Measurements from ENCODE around the gene AMOTL2.

AMOTL2 gene

DNA sequence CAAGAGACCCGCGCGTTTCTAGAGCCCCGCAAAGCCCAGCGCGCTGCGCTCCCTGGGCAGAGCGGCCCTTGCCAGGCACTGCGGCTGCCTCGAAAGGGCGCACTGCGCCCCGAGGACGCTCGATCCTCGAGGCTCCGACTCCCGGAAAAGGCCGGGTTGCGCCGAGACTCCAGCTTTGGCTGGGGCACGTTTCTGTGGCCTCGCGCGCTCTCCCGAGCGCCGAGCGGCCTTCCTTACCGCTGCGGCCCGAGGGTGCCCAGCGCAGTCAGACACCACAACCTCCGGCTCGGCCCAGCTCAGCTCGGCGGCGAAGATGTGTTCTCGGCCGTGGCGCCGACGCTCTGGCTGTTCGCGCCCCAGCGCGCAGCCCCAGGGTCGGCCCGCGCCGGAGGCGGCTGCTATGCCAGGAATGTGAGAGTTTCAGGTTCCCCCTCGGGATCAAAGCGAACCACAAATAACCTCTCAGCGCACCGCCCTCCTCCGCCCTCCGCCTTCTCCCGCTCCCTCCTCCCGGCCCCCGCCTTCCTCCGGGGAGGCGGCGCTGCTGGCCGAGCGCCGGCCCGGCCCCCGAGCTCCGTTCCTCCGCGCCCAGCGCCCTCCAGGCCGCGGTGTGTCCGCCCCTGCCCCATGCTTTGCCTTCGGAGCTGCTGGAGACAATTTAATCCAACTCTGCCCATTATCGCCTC, at the start of gene AMOTL2:
TSS of gene AMOTL2 (minus strand) at position 343 of the 686 bp plus-strand sequence. CDS start 3,014 bp downstream, outside the sequence.
- no peak for DNase-seq (ENCODE audit: low read depth in 2 of 2)

DNA sequence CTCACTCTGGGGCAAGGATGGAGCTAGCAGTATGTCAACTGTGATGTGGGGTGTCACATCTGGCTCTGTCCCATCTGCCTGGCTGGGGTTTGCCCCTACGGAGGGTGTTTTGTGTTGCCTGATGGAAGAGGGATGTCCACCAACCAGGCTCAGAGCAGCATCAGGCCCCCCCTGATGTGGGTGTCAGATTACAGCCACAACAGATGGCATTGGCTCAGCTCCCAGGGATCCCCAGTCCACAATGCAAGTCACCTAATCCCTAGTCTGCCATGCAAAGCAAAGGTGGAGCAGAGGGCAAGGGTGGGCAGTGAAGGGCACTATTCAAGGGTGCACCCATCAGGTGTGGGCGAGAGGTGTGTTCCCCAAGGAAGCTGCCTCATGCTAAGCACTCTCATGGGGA, 48.9 kb upstream of the AMOTL2 start:
- no peak for DNase-seq (ENCODE audit: low read depth in 2 of 2)

DNA sequence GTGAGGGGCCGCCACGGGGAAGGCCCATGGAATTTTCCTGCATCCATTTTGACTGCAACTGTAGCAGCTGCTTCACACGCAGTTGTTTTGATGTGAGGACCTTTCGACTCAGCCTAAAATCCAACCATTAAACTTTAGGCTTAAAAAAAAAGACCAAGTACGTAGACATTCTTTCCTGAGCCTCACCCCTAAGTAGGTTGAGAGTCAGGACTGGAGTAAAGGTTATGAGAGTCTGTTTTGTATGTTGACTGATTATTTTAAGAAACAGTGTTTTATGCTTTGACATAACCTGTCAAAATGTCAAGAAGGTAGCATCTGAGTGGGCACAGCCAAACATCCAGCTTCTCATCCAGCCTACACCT, 45.7 kb upstream of the AMOTL2 start:
- DNase-seq (ENCODE audit: low read depth in 2 of 2): no peak

DNA sequence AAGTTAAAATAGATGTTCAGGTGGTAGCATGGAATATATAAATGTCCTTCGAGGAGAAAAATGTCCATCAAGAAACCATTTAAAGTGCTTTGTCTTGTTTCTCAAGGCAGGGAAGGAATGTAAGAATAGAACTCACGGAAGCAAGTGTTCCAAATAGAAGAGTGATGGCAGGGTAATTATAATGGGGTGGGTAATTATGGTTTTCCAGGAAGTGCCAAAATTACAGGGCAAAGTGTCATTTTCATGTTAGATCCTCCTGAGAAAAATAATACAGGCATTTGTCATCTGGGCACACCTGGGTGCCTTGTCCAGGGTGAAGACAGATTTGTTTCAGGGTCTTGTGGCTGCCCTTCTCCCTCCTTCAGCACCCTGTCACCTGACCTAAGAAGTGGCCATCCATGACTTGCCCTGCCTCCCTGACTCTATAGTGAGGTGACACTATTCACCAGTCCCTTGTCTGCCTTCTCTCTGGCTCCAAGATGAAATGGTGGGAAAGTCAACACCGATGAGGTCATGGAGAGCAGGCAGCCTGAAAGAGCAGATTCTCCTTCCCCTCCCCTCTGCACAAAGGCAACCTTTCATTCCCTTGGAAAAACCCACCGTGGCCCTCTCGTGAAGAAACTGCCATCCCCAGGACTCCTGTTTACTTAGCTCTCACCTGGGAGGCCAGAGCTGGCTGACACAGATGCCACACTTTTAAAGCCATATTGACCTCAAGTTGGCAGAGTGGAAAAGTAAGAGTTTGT, 45.1 kb upstream of the AMOTL2 start:
- DNase-seq (ENCODE audit: low read depth in 2 of 2): no peak

DNA sequence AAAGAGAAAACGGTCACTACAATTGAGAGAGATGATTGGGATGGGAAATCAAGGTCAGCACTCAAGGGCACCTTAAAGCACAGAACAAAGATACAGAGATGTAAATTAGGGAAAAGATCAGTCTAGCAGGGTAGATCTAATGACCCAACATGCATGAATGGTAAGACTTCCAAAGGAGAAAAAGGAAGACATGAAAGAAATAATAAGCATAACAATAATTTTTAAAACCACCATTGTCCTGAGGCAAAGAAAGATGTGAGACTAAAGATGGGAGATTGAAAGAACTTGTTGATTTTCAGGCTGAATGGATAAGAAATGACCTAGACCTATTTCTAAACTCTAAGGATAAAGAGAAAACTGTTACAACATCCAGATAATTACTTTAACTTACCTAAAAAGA, 34.8 kb upstream of the AMOTL2 start:
- no peak for DNase-seq (ENCODE audit: low read depth in 2 of 2)

DNA sequence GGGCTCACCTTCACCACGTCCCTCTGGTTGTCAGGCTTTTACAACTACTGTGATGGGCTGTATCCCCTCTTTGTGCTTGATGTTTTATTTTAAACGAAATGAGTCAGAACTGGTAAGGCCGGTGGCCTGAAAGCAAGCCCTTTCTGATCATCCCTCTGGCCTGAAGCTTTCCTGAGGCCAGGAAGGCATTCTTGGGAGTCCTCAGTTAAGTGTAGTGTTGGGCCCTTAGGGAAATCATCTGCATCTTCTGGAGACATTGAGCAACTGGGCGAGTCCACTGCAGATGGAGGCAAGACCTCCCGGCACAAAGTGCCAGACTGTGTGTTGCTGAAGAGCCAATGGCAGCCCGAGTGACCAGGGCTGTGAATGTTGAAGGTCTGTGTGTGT, 33.0 kb upstream of the AMOTL2 start:
- DNase-seq (ENCODE audit: low read depth in 2 of 2): no peak

DNA sequence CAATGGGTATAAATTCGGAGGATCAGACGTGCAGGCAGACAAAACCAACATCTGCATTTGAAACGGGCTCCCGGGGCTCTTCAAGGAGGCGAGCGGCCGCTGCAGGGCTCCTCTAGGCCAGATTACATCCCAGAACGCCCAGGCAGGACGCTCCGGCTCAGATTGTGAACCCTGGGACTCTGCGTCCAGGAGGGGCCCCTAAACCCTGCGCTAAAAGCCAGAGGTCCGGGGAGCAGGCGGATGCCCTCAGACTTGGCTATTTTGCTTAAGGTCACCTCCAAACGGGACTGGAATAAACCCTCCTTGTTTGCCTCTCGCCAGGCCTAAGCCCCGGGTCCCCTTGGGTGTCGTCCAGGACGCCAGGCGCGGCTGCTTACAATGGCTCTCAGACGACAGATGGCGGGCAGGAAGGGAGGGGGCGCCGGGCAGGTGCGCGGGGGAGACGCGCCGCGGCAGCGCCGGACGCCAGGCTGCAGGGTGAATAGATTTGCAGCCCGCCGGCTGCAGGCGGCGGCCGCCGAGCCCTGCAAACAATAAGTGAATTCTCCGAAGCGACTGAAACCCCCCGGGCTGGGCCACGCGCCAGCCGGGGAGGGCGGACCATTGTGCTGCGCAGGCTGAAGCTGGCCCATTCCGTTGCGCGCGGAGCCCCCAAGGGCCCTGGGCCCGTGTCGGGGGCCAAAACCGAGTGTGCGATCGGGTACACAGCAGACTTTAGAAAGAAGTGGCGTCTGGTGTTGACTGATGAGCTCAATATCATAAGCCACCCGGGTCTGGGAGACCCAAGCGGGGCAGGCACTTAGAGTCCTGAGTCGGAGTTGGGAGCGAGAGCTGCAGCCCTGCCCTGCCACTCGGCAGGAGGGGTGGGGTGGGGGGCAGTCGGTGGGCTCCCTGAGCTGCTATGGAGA, 32.3 kb upstream of the AMOTL2 start:
- no peak for DNase-seq (ENCODE audit: low read depth in 2 of 2)

DNA sequence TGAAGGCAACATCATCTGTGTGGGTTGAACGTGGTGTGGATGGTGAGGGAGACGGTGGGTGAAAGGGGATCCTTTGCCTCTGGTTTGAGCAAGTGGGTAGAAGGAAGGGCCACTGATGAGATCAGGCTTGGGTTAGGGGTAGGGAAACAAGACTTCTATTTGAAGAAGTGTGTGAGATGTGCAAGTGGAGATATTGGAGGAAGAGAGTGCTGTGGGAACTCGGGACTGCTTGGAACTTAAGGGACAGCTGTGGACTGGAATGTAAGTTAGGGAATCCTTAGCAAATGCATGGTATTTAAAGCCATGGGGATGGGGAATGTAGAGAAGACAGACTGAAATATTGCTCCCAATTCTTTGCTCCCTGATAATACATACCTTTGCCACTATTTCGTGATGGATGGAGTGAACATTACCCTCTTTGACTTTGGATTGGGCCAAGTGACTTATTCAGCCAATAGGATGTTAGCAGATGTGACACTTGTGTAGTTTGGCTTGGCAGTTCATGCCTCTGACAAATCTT, 30.2 kb upstream of the AMOTL2 start:
- DNase-seq (ENCODE audit: low read depth in 2 of 2): no peak

DNA sequence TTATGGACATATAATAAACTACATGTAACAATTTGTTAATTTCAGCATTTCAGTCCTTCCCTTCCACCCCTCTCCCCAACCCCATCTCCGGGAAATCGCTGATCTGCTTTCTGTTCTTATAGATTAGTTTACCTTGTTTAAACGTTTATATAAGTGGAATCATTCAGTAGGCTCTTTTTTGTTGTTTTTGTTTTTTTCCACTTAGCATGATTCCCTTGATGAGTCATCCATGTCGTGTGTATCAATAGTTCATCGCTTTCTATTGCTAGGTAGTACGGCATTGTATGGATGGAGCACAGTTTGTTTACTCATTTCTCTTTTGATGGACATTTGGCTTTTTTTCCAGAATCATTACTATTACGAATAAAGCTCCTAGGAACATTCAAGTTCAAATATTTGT, 23.5 kb upstream of the AMOTL2 start:
- DNase-seq (ENCODE audit: low read depth in 2 of 2): no peak

DNA sequence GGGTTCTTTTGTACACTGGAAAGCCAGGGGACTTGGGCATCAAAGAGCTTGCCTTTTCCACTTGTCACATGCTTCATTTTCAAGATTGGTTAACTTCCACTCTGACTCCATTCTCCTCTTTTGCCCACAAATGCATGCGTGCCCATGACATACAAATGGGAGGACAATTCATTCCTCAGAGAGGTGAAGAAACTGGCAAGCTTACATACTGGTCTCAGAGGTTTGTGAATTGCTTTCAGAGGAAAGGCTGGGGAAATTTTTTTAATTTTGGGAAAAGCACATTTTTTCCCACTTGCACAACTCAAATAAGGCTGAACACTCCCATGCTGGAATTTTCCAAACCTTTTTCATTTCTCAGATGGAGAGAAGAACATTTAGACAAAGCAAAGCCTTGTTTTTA, 20.9 kb upstream of the AMOTL2 start:
- DNase-seq (ENCODE audit: low read depth in 2 of 2): no peak

DNA sequence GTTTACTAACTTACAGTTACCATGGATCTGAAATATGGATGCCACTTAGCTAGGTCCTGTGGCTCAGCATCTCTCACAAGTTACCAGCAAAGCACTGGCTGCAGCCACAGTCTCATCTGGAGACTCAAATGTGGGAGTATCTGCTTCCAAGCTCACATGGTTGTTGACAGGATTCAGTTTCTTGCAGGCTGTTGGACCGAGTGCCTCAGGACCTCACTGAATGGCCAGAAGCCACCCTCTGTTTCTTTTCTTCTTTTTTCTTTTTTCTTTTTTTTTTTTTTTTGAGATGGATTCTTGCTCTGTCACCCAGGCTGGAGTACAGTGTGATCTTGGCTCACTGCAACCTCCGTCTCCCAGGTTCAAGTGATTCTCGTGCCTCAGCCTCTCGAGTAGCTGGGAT, 20.1 kb upstream of the AMOTL2 start:
- DNase-seq (ENCODE audit: low read depth in 2 of 2): no peak

DNA sequence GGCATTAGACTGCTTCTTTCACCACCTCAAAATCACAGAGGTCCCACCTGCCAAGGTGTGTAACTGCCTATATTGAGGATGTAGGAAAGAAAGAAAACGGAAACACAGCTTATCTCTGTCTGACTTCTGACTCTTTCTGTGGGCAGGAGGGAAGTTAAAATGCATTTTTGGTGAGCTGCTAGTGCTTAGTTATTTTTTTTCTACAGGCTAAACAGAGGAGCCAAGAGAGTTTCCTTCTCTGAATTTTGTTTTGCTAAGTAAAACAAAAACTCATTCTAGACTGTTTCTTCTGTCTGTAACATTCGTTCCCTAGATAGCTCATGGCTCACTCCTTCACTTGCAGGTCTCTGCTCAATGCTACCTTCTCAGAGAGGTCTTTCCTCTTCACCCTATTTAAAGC, 18.8 kb upstream of the AMOTL2 start:
- no peak for DNase-seq (ENCODE audit: low read depth in 2 of 2)

DNA sequence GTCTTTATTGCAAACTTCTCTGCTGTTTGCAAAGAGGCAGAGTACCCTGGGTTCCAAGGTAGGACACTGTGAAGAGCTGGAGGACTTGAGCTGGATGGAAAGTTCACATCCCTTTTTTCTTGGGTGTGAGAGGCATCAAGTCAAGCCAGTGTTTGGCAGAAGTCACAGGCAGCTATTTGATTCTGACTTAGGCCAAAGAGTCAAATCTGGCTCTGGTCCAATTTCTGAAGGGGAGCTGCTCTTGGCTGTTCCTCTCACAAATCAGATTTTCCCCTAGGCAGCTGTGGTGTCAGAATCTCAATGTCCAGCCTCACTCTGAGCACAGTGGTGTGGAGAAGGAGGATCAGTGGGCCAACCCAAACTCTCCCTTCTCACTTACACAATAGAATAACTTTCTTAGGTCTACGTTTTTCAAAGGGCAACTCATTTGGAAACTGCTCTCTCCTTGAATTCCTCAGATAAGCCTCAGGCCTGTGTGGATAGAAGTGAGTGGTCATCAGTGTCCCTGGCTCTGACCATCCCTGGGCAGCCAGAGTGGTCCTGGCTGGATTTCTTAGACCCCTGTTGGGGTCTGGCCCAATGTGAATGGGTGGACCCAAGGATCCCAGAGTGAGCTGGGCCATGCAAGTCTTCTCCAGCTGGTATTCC, 18.2 kb upstream of the AMOTL2 start:
- DNase-seq (ENCODE audit: low read depth in 2 of 2): no peak

DNA sequence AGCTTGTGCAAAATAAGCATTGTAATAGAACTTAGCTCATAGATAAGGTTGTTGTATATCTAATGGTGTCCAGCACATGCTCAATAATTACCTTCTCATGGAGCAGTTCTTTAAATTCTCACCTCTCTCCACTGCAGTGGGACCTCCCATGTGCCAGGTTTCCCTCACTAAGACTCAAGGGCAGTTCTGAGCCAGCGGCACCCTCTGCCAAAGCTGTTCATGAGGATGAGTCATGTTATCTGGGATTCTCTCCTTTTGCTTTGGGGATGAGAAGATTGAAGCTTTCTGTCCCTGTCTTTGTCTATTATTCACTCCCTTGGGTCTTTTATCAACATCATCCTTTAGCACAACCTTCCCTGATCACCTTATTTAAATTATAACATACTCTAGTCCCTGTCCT, 15.6 kb upstream of the AMOTL2 start:
- DNase-seq (ENCODE audit: low read depth in 2 of 2): no peak

DNA sequence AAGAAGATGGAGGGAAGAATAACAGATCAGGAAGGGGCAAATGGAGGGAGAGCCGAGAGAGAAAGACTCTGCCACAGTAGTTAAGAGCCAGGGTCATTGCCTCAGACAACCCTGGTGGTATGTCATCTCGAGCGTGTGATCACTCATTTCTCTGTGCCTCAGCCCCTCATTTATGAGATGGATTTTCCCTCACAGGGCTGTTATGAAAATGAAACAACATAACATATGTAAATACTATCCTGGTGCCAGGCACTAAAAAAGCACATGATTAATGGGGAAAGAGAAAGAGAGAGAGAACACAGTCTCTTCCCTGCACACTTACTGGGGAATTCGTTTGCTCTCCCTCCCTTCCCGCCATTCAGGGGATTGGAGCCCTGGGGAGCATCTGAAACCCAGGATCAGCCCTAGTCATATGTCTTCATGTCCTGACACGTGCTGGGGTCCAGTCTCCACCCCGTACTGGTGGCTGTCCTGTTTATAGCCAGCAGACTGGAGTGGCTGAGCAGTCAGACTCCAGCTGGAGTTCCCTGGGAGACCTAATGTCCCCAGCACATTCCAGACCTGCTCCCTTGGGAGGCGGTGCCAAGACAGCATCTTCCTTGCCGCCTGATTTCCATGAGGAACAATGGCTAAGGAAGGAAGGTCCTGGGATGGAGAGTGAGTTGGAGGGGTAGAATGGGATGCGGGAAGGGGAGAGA, 14.7 kb upstream of the AMOTL2 start:
- DNase-seq (ENCODE audit: low read depth in 2 of 2): no peak

DNA sequence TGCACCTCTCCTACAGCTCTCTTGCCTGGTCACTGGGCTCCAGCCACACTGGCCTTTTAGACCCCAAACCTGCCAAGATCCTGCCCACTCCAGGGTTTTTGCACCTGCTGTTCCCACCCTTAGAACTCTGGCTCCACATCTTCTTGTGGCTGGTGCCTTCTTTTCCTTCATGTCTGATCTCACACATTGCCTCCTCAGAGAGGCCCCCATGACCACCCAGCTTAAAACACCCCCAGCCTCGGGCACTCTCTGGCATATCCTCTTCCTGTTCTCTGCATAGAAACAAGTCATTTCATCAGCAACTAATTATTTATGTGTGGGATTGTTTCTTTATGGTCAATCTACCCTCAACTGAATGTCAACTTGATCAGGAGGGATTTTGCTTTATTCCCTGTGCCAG, 14.0 kb upstream of the AMOTL2 start:
- DNase-seq (ENCODE audit: low read depth in 2 of 2): no peak

DNA sequence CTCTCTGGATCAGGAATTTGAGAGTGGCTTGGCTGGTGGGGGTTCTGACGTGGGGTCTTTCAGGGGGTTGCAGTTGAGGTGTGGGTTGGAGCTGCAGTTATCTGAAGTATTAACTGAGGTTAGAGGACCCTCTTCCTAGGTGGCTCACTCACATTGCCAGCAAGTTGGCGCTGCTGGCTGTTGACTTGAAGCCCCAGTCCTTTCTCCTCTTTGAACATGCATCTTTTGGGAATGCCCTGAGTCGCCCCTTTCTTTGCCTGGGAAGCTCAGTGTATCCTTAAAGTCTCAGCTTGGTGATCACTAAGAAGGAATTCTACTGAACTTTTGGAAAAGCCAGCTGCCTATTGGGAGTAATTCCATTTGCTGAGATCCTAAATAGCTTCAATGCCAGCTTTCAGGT, 13.0 kb upstream of the AMOTL2 start:
- DNase-seq (ENCODE audit: low read depth in 2 of 2): no peak

DNA sequence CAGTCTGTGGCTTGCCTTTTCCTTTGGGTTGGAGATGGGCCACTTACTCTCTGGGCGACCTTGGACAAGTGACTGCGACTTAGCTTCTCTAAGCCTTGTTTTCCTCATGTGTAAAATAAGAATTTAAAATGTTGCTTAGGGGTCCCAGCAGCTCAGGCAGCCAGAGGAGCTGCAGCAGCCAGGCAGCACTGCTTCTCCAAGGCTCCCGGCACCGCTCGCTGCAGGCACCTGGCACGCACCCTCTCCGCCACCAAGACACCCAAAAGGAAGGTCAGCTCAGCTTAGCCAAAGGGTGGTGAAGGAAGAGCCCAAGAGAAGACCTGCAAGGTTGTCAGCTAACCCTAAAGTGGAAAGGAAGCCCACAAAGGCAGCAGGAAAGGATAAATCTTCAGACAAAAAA, 10.7 kb upstream of the AMOTL2 start:
- DNase-seq (ENCODE audit: low read depth in 2 of 2): no peak

DNA sequence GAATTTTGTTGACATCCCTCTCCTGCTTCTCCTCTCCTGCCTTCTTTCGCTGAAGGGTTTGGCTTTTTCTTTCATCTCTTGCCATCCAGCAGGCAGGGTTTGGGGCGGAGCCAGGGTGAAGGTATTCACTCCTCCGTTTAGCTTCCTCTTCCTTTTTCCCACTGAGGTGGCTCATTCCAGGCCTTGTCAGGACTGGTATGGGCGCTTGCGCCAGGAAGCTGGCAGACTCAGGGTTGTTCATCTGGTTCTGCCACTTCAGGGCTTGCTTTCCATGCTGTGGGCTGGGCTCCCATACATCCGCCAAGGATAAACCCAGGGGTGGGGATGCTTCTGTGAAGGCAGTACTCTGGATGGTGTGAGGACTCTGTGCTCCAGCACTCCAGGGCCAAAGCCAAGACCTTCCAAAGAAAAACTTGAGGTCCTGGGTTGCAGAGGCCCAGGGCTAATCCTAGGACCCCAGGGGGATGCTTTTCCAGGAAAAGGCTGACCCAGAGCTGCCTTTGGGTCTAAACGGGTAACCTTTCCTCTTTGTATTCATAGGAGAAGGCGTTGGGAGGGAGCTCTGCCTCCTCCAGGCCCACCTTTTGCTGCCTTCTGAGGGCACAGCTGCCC, 7.7 kb upstream of the AMOTL2 start:
- DNase-seq (ENCODE audit: low read depth in 2 of 2): no peak

DNA sequence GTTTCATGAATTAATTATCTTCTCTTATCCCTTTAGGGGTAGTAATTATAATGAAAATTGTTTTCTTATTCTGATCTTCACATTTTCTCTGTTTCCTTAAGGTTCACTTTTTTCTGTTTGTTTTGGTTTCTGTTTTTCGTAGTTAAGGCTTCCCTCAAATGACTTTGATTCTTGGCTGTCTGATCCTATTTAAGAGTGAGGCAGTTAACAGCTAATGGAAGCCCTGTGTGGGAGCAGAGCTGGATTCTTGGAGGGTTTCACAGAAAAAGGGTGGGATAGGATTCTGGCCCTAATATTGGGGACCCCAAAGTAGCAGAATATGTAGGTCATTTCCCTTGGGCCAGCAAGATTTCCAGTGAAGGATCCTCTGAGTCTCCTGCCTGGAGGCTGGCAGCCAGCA, 6.8 kb upstream of the AMOTL2 start:
- no peak for DNase-seq (ENCODE audit: low read depth in 2 of 2)

DNA sequence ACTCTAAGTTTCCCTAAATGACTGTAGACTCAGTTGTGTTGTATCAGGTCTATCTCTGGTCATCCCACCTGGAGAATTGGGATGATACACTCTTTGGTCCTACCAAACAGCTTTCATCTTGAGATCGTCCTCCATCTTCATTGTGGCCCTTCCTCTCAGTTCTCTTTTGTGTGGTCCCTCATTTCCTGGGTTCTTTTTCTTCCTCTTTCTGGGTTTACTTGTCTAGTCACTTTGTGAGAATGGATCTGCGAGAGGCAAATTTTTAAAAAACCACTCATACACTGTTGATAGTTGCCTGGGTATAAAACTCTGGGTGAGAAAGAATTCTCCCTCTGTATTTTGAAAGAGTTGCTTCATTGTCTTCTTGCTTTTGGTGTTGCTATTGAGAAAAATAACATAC, 6.0 kb upstream of the AMOTL2 start:
- DNase-seq (ENCODE audit: low read depth in 2 of 2): no peak

All from stimulated activated CD8-positive, alpha-beta memory T cell treated with anti-CD3 and anti-CD28 coated beads, Interleukin-15, amount 100 ng/mL, for 48 hours (primary cell).